GM23338 (cell line): ENCODE measurements around the gene C6orf52. TPM values are rescaled to one million over a fixed set of nuclear protein-coding genes. Genes with fewer than 3 reads are reported as not detected.

Experiments
- CREB1 ChIP-seq: fragments of 250-450 bp; sonication (Bioruptor Pico); IDR thresholded peaks from 2 replicates; pipeline ENCODE4 v1.5.0; 2020; ENCODE audit warnings: low read depth, mild to moderate bottlenecking, moderate library complexity
- CTCF ChIP-seq, 2 experiments: fragments of 200-600 bp in 1 of 2; sonication (generic) in 1 of 2; conservative IDR thresholded peaks; 2 replicates each; pipeline versions ENCODE4 v1.5.1 to v1.6.1; 2016 to 2017; ENCODE audit warnings: antibody characterized with exemption in 2 of 2, low read depth in 2 of 2, mild to moderate bottlenecking in 2 of 2, moderate library complexity in 1 of 2
- JUNB ChIP-seq: IDR thresholded peaks from one replicate; pipeline ENCODE4 v1.6.1; 2016; ENCODE audit warnings: antibody characterized with exemption; ENCODE audit not compliant: unreplicated experiment
- POLR2AphosphoS5 ChIP-seq: IDR thresholded peaks from 2 replicates; pipeline ENCODE4 v1.6.1; 2016; ENCODE audit warnings: antibody characterized with exemption, low read depth
- REST ChIP-seq: IDR thresholded peaks from one replicate; pipeline ENCODE4 v1.6.1; 2018; ENCODE audit warnings: antibody characterized with exemption; ENCODE audit not compliant: unreplicated experiment
- ZNF331 ChIP-seq: fragments of 250-450 bp; sonication (Bioruptor Pico); IDR thresholded peaks from 2 replicates; pipeline ENCODE4 v1.5.0; 2020; ENCODE audit warnings: low read depth, mild to moderate bottlenecking, moderate library complexity
- polyA plus RNA-seq: library from polyadenylated mRNA; unstranded; fragments of >200 nt; fragmentation: Nextera tagmentation; extraction: Ambion mirVana; gene quantifications from 2 replicates; pipeline ENCODE4 v1.2.1, GENCODE V29; 2016
- total RNA-seq: library from RNA; depleted of rRNA; stranded (reverse); fragments of >200 nt; shearing (Covaris generic); gene quantifications from 2 replicates; pipeline ENCODE4 v1.2.3, GENCODE V29; 2014
- TF ChIP-seq, protein P1 (sequence below): fragments of 250-450 bp; sonication (Bioruptor Pico); IDR thresholded peaks from 2 replicates; pipeline ENCODE4 v1.5.0; 2020; ENCODE audit warnings: mild to moderate bottlenecking, moderate library complexity

C6orf52 gene
- total and polyA plus RNA-seq, 2 experiments from 2014 or later = 4.4 TPM; not detected in 1

DNA sequence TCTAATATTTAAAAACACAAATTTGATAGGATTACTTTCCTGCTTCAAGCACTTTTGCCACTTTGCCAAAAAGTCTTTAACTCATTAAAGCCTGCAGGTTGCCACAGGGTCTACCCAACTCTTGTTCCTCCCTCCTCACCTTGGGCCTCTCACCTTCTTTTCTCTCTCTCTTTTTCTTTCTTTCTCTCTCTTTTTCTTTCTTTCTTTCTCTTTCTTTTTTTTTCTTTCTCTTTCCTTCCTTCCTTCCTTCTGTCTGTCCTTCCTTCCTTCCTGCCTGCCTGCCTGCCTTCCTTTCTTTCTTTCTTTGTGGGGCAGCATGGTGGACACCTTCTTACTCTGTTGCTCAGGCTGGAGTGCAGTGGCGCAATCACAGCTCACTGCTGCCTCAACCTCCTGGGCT lies 50.2 kb downstream of the C6orf52 start (continued):
- TF ChIP-seq, protein P1, sequence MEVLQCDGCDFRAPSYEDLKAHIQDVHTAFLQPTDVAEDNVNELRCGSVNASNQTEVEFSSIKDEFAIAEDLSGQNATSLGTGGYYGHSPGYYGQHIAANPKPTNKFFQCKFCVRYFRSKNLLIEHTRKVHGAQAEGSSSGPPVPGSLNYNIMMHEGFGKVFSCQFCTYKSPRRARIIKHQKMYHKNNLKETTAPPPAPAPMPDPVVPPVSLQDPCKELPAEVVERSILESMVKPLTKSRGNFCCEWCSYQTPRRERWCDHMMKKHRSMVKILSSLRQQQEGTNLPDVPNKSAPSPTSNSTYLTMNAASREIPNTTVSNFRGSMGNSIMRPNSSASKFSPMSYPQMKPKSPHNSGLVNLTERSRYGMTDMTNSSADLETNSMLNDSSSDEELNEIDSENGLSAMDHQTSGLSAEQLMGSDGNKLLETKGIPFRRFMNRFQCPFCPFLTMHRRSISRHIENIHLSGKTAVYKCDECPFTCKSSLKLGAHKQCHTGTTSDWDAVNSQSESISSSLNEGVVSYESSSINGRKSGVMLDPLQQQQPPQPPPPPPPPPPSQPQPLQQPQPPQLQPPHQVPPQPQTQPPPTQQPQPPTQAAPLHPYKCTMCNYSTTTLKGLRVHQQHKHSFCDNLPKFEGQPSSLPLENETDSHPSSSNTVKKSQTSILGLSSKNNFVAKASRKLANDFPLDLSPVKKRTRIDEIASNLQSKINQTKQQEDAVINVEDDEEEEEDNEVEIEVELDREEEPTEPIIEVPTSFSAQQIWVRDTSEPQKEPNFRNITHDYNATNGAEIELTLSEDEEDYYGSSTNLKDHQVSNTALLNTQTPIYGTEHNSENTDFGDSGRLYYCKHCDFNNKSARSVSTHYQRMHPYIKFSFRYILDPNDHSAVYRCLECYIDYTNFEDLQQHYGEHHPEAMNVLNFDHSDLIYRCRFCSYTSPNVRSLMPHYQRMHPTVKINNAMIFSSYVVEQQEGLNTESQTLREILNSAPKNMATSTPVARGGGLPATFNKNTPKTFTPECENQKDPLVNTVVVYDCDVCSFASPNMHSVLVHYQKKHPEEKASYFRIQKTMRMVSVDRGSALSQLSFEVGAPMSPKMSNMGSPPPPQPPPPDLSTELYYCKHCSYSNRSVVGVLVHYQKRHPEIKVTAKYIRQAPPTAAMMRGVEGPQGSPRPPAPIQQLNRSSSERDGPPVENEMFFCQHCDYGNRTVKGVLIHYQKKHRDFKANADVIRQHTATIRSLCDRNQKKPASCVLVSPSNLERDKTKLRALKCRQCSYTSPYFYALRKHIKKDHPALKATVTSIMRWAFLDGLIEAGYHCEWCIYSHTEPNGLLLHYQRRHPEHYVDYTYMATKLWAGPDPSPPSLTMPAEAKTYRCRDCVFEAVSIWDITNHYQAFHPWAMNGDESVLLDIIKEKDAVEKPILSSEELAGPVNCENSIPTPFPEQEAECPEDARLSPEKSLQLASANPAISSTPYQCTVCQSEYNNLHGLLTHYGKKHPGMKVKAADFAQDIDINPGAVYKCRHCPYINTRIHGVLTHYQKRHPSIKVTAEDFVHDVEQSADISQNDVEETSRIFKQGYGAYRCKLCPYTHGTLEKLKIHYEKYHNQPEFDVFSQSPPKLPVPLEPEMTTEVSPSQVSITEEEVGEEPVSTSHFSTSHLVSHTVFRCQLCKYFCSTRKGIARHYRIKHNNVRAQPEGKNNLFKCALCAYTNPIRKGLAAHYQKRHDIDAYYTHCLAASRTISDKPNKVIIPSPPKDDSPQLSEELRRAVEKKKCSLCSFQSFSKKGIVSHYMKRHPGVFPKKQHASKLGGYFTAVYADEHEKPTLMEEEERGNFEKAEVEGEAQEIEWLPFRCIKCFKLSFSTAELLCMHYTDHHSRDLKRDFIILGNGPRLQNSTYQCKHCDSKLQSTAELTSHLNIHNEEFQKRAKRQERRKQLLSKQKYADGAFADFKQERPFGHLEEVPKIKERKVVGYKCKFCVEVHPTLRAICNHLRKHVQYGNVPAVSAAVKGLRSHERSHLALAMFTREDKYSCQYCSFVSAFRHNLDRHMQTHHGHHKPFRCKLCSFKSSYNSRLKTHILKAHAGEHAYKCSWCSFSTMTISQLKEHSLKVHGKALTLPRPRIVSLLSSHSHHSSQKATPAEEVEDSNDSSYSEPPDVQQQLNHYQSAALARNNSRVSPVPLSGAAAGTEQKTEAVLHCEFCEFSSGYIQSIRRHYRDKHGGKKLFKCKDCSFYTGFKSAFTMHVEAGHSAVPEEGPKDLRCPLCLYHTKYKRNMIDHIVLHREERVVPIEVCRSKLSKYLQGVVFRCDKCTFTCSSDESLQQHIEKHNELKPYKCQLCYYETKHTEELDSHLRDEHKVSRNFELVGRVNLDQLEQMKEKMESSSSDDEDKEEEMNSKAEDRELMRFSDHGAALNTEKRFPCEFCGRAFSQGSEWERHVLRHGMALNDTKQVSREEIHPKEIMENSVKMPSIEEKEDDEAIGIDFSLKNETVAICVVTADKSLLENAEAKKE (CRISPR knock-in tag) = no peak
- TF ChIP-seq JUNB = no peak
- no peak for TF ChIP-seq REST
- TF ChIP-seq CREB1 (CRISPR knock-in tag) = no peak
- no peak for TF ChIP-seq POLR2AphosphoS5
- no peak for TF ChIP-seq ZNF331 (CRISPR knock-in tag)
- TF ChIP-seq CTCF (conservative IDR thresholded peaks at IDR 0.05; ENCODE audit: low read depth in 2 of 2) = no peak
